ENCODE results near the gene C2orf78.
"Not testable (repeated sequence)": the region's sequence is repeated elsewhere in the genome, so short reads cannot be mapped to it uniquely, and the experiment has no call there.

DNA sequence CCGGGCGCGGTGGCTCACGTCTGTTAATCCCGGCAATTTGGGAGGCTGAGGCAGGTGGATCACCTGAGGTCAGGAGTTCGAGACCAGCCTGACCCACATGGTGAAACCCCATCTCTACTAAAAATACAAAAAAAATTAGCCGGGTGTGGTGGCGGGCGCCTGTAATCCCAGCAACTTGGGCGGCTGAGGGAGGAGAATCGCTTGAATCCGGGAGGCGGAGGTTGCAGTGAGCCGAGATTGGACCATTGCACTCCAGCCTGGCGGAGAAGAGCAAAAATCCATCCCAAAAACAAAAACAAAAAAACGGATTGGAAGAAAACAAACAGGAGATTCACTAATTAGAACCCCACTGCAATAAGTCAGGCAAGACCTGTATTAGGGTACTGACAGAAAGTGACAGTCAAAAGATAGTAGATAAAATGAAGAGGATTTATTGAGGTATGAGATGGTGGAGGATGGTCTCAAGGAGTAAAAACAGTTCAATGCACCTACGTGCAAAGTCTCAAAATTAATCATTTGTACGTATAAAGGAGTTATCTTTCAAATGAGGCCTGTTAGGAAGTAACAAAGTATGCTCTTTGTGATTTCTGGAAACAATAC lies 5.0 kb upstream of the C2orf78 start:
- TF ChIP-seq, protein P1, sequence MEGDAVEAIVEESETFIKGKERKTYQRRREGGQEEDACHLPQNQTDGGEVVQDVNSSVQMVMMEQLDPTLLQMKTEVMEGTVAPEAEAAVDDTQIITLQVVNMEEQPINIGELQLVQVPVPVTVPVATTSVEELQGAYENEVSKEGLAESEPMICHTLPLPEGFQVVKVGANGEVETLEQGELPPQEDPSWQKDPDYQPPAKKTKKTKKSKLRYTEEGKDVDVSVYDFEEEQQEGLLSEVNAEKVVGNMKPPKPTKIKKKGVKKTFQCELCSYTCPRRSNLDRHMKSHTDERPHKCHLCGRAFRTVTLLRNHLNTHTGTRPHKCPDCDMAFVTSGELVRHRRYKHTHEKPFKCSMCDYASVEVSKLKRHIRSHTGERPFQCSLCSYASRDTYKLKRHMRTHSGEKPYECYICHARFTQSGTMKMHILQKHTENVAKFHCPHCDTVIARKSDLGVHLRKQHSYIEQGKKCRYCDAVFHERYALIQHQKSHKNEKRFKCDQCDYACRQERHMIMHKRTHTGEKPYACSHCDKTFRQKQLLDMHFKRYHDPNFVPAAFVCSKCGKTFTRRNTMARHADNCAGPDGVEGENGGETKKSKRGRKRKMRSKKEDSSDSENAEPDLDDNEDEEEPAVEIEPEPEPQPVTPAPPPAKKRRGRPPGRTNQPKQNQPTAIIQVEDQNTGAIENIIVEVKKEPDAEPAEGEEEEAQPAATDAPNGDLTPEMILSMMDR (IDR thresholded peaks at IDR 0.05), result not testable (repeated sequence)
- TF ChIP-seq POLR2AphosphoS5 (IDR thresholded peaks at IDR 0.05; ENCODE audit: low read depth, low read length), result not testable (repeated sequence)
- TF ChIP-seq, protein P2, sequence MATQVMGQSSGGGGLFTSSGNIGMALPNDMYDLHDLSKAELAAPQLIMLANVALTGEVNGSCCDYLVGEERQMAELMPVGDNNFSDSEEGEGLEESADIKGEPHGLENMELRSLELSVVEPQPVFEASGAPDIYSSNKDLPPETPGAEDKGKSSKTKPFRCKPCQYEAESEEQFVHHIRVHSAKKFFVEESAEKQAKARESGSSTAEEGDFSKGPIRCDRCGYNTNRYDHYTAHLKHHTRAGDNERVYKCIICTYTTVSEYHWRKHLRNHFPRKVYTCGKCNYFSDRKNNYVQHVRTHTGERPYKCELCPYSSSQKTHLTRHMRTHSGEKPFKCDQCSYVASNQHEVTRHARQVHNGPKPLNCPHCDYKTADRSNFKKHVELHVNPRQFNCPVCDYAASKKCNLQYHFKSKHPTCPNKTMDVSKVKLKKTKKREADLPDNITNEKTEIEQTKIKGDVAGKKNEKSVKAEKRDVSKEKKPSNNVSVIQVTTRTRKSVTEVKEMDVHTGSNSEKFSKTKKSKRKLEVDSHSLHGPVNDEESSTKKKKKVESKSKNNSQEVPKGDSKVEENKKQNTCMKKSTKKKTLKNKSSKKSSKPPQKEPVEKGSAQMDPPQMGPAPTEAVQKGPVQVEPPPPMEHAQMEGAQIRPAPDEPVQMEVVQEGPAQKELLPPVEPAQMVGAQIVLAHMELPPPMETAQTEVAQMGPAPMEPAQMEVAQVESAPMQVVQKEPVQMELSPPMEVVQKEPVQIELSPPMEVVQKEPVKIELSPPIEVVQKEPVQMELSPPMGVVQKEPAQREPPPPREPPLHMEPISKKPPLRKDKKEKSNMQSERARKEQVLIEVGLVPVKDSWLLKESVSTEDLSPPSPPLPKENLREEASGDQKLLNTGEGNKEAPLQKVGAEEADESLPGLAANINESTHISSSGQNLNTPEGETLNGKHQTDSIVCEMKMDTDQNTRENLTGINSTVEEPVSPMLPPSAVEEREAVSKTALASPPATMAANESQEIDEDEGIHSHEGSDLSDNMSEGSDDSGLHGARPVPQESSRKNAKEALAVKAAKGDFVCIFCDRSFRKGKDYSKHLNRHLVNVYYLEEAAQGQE (IDR thresholded peaks at IDR 0.05; ENCODE audit: insufficient read depth in 1 of 2, low read depth in 2 of 2, low read length in 1 of 2), result not testable (repeated sequence)
